Neural progenitor cell (in vitro differentiated cells): ENCODE data around the gene NPB. TPM values are rescaled to one million over a fixed set of nuclear protein-coding genes. Genes with fewer than 3 reads are reported as not detected.

Experiments
- DNase-seq: peaks from one replicate; pipeline ENCODE4 v3.0.0-alpha.2; 2016; ENCODE audit warnings: low spot score
- H2AFZ ChIP-seq: fragments of 200-600 bp; sonication (generic); replicated peaks from 2 replicates; pipeline ENCODE4 v1.6.1; 2016; ENCODE audit warnings: antibody characterized with exemption
- H3F3A ChIP-seq: fragments of 200-600 bp; sonication (generic); 2 replicates; pipeline ENCODE4 v1.6.1; 2016; ENCODE audit warnings: antibody characterized with exemption, low read depth
- H3K27ac ChIP-seq: fragments of 200-600 bp; sonication (generic); 2 replicates; pipeline ENCODE4 v1.5.1; 2016; ENCODE audit warnings: mild to moderate bottlenecking
- H3K27me3 ChIP-seq: fragments of 200-600 bp; sonication (generic); 2 replicates; pipeline ENCODE4 v1.6.1; 2016; ENCODE audit warnings: mild to moderate bottlenecking, moderate library complexity
- H3K36me3 ChIP-seq: fragments of 200-600 bp; sonication (generic); 2 replicates; pipeline ENCODE4 v1.5.1; 2016
- H3K4me1 ChIP-seq: fragments of 200-600 bp; sonication (generic); 2 replicates; pipeline ENCODE4 v1.6.1; 2016; ENCODE audit warnings: mixed run types
- H3K4me2 ChIP-seq: fragments of 200-600 bp; sonication (generic); 2 replicates; pipeline ENCODE4 v1.6.1; 2016
- H3K4me3 ChIP-seq: fragments of 200-600 bp; sonication (generic); 2 replicates; pipeline ENCODE4 v1.5.1; 2016
- H3K79me2 ChIP-seq: fragments of 200-600 bp; sonication (generic); 2 replicates; pipeline ENCODE4 v1.6.1; 2016; ENCODE audit warnings: low read depth
- H3K9ac ChIP-seq: fragments of 200-600 bp; sonication (generic); 2 replicates; pipeline ENCODE4 v1.6.1; 2016
- H3K9me3 ChIP-seq: fragments of 200-600 bp; sonication (generic); 2 replicates; pipeline ENCODE4 v1.5.1; 2016; ENCODE audit warnings: low read depth
- H4K20me1 ChIP-seq: fragments of 200-600 bp; sonication (generic); 2 replicates; pipeline ENCODE4 v1.6.1; 2016; ENCODE audit warnings: low read depth
- H3K27ac Mint-ChIP-seq: 3 replicates; pipeline ENCODE4 v1.8.0; 2021; ENCODE audit warnings: mixed read lengths
- H3K27me3 Mint-ChIP-seq: 2 replicates; pipeline ENCODE4 v1.8.0; 2022; ENCODE audit warnings: low read depth, mild to moderate bottlenecking, inconsistent platforms, moderate library complexity, mixed read lengths; ENCODE audit not compliant: insufficient read depth
- H3K36me3 Mint-ChIP-seq: 3 replicates; pipeline ENCODE4 v1.8.0; 2021; ENCODE audit warnings: mixed read lengths
- H3K4me1 Mint-ChIP-seq: 3 replicates; pipeline ENCODE4 v1.8.0; 2021; ENCODE audit warnings: mixed read lengths
- H3K4me3 Mint-ChIP-seq: 3 replicates; pipeline ENCODE4 v1.8.0; 2021; ENCODE audit warnings: mild to moderate bottlenecking, moderate library complexity, mixed read lengths
- H3K9me3 Mint-ChIP-seq: 3 replicates; pipeline ENCODE4 v1.8.0; 2020; ENCODE audit warnings: mixed read lengths
- CTCF ChIP-seq: fragments of 200-600 bp; sonication (generic); IDR thresholded peaks from 2 replicates; pipeline ENCODE4 v1.5.1; 2017; ENCODE audit warnings: antibody characterized with exemption, mild to moderate bottlenecking
- EZH2 ChIP-seq: fragments of 200-600 bp; sonication (generic); IDR thresholded peaks from 2 replicates; pipeline ENCODE4 v1.6.1; 2017; ENCODE audit warnings: antibody characterized with exemption, mild to moderate bottlenecking, moderate library complexity
- EZH2phosphoT487 ChIP-seq: fragments of 200-600 bp; sonication (generic); IDR thresholded peaks from 2 replicates; pipeline ENCODE4 v1.6.1; 2017; ENCODE audit warnings: antibody characterized with exemption
- total RNA-seq: library from RNA; depleted of rRNA; stranded (reverse); fragments of >200 nt; gene quantifications from 2 replicates; pipeline ENCODE4 v1.2.3, GENCODE V29; 2015; ENCODE audit warnings: low replicate concordance

The NPB gene
- total RNA-seq, 1 donor from 2014 or later = not detected

DNA sequence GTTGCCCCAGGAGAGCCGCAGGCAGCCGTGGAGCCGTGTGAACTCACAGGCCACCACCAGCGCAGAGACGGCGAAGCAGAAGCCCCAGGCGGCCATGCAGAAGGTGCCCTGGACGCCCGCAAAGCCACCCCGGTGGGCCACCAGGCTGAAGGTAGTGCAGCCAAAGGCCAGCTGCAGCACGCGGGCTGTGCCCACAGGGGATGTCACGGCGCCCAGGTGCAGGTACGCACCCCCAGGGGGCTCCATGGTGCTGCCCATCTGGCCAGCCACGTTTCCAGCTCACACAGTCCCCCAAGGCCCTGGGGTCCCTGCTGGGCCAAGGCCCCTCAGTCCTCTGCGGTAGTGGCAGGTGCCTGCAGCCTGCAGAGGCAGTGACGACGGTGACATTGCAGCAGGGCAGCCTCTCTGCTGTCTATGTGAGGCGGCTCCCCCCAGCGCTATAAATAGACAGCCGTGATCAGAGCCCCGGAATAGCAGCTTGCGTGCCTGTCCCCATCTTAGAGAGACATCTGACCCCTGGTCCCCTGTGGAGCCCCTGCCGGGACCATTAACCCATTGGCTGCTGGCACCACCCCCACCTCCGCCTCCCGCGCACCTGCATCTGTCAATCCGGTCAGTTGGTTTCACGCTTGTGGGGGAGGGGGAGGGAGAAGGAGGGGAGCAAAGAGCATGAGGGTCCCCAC is 39.6 kb downstream of the NPB start:
- H4K20me1 ChIP-seq = no peaks in the 10 kb centered on the region
- H3K36me3 ChIP-seq = no peaks in the 10 kb centered on the region
- Mint-ChIP-seq H3K9me3 (no peaks in the 10 kb centered on the region), H3K27me3 (peaks cover 9% of the 10 kb centered on the region), H3K36me3 (no peaks in the 10 kb centered on the region), H3K27ac (no peak overlapping the region), H3K4me1 (peaks cover 8% of the 10 kb centered on the region), H3K4me3 (no peak overlapping the region)
- TF ChIP-seq EZH2phosphoT487 (no peak), CTCF (no peak), EZH2 (no peak)
- peaks cover 34% of the 10 kb centered on the region for H3K27me3 ChIP-seq
- peaks cover 21% of the 10 kb centered on the region for H3K4me1 ChIP-seq
- H3K9me3 ChIP-seq = no peaks in the 10 kb centered on the region
- H3F3A ChIP-seq = peaks cover 14% of the 10 kb centered on the region
- no peak overlapping the region for H3K27ac ChIP-seq
- no peak overlapping the region for H3K4me3 ChIP-seq
- H3K4me2 ChIP-seq = peak overlapping the region; percentile 70
- no peak overlapping the region for H3K9ac ChIP-seq
- DNase-seq = peak; percentile 62
- no peaks in the 10 kb centered on the region for H3K79me2 ChIP-seq
- H2AFZ ChIP-seq = no peak overlapping the region

DNA sequence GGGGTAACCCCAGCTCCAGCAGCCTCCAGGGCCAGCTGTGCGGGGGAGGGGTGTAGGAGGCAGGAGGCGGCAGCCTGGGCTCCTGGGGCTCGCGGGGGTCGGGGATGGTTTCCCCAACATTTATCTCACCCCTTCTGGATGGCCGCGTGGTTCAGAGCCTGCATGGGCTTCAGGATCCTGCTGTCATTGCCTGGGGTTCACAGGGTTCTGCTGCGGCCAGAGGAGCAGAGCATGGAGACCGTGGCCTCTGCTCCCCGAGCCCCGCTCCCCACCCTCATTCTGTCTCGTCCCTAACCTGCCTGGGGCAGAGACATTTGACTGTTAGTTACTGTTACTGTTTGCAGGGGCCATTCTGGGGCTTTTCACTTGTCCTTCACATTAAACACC is 40.1 kb downstream of the NPB start:
- Mint-ChIP-seq H3K9me3 (no peaks in the 10 kb centered on the region), H3K27ac (no peak overlapping the region), H3K4me1 (peaks cover 10% of the 10 kb centered on the region), H3K4me3 (peak overlapping the region; percentile 55), H3K27me3 (peaks cover 9% of the 10 kb centered on the region), H3K36me3 (no peaks in the 10 kb centered on the region)
- Histone ChIP-seq H3F3A (peaks cover 14% of the 10 kb centered on the region), H4K20me1 (no peaks in the 10 kb centered on the region), H3K4me2 (peak overlapping the region; percentile 70), H2AFZ (no peak overlapping the region), H3K9me3 (no peaks in the 10 kb centered on the region), H3K9ac (no peak overlapping the region), H3K27ac (no peak overlapping the region), H3K4me3 (no peak overlapping the region), H3K4me1 (peaks cover 21% of the 10 kb centered on the region), H3K27me3 (peaks cover 32% of the 10 kb centered on the region), H3K36me3 (no peaks in the 10 kb centered on the region), H3K79me2 (no peaks in the 10 kb centered on the region)
- no peak for DNase-seq
- no peak for TF ChIP-seq EZH2phosphoT487
- no peak for TF ChIP-seq EZH2
- no peak for TF ChIP-seq CTCF

DNA sequence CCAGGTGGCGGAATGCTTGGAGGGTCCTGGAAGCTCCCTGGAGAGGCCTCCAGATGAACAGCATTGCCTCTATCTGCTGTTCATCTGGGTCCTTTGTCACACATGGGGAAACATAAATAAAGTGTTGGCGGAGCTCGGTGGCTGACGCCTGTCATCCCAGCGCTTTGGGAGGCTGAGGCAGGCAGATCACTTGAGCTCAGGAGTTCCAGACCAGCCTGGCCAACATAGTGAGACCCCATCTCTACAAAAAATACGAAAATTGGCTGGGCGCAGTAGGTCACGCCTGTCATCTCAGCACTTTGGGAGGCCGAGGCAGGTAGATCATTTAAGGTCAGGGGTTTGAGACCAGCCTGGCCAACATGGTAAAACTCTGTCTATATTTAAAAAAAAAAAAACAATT is 42.8 kb downstream of the NPB start:
- H3K27me3 Mint-ChIP-seq = no peaks in the 10 kb centered on the region
- H2AFZ ChIP-seq = peak overlapping the region; percentile 52

DNA sequence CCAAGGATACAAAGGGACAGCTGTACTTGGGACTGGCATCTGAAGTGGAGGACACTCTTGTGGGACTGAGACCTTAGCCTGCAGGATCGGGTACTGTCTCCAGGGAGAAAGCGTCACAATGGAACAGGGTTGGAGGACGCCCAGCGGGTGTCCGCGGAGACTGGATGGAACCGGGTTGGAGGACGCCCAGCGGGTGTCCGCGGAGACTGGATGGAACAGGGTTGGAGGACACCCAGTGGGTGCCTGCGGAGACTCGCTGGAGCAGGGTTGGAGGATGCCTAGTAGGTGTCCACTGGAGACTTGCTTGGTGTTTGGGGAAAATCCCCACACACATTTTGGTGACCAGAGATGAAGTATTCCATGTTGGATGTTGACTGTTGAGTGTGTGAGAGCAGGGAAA is 45.2 kb downstream of the NPB start, which contains the start of gene MYADML2:
Gene MYADML2 (minus strand): TSS at position 45 of the 400 bp plus-strand sequence. CDS start 5,492 bp downstream, outside the sequence.
- peaks cover 3% of the 10 kb centered on the region for H3K27me3 Mint-ChIP-seq
- Histone ChIP-seq H3K36me3 (no peaks in the 10 kb centered on the region), H4K20me1 (no peaks in the 10 kb centered on the region), H3K9ac (no peak within 1 kb of the TSS), H3K4me1 (peaks cover 12% of the 10 kb centered on the region), H3F3A (peaks cover 14% of the 10 kb centered on the region), H3K9me3 (no peaks in the 10 kb centered on the region), H3K4me3 (no peak within 1 kb of the TSS), H2AFZ (no peak within 1 kb of the TSS), H3K27ac (no peak within 1 kb of the TSS), H3K27me3 (peaks cover 12% of the 10 kb centered on the region), H3K79me2 (no peaks in the 10 kb centered on the region), H3K4me2 (no peak within 1 kb of the TSS)
- peak within 1 kb of the TSS; percentile 27 for H3K4me3 Mint-ChIP-seq
- TF ChIP-seq EZH2phosphoT487 (no peak), EZH2 (no peak), CTCF (no peak)
- peaks cover 6% of the 10 kb centered on the region for H3K4me1 Mint-ChIP-seq
- no peaks in the 10 kb centered on the region for H3K36me3 Mint-ChIP-seq
- no peak within 1 kb of the TSS for H3K27ac Mint-ChIP-seq
- no peak for DNase-seq
- H3K9me3 Mint-ChIP-seq = no peaks in the 10 kb centered on the region

More for the DNA sequence above, 42.8 kb downstream of the NPB start:
- no peak for TF ChIP-seq EZH2phosphoT487
- Mint-ChIP-seq H3K4me1 (peaks cover 4% of the 10 kb centered on the region), H3K9me3 (no peaks in the 10 kb centered on the region), H3K27ac (no peak overlapping the region), H3K4me3 (no peak overlapping the region), H3K36me3 (no peaks in the 10 kb centered on the region)
- no peaks in the 10 kb centered on the region for H3K79me2 ChIP-seq
- no peak overlapping the region for H3K27ac ChIP-seq
- no peaks in the 10 kb centered on the region for H3K36me3 ChIP-seq
- H3K9me3 ChIP-seq = no peaks in the 10 kb centered on the region
- H3K4me3 ChIP-seq = no peak overlapping the region
- no peak for DNase-seq
- no peaks in the 10 kb centered on the region for H4K20me1 ChIP-seq
- peaks cover 21% of the 10 kb centered on the region for H3K4me1 ChIP-seq
- H3K27me3 ChIP-seq = peaks cover 18% of the 10 kb centered on the region
- H3K4me2 ChIP-seq = peak overlapping the region; percentile 62
- H3K9ac ChIP-seq = no peak overlapping the region
- H3F3A ChIP-seq = peaks cover 14% of the 10 kb centered on the region
